Loucy (cell line): ENCODE measurements around the gene MRPS6.

ENCODE experiments used
- EZH2phosphoT487 ChIP-seq: fragments of 200-600 bp; IDR thresholded peaks from 2 replicates; pipeline ENCODE4 v1.6.1; 2018; ENCODE audit warnings: antibody characterized with exemption, mild to moderate bottlenecking, moderate library complexity, borderline replicate concordance
- TF ChIP-seq, protein P1 (sequence below): fragments of 200-600 bp; sonication (generic); conservative IDR thresholded peaks from 2 replicates; pipeline ENCODE4 v1.5.1; 2014; ENCODE audit warnings: mild to moderate bottlenecking, antibody characterized with exemption, low read length

- TF ChIP-seq, protein P1, sequence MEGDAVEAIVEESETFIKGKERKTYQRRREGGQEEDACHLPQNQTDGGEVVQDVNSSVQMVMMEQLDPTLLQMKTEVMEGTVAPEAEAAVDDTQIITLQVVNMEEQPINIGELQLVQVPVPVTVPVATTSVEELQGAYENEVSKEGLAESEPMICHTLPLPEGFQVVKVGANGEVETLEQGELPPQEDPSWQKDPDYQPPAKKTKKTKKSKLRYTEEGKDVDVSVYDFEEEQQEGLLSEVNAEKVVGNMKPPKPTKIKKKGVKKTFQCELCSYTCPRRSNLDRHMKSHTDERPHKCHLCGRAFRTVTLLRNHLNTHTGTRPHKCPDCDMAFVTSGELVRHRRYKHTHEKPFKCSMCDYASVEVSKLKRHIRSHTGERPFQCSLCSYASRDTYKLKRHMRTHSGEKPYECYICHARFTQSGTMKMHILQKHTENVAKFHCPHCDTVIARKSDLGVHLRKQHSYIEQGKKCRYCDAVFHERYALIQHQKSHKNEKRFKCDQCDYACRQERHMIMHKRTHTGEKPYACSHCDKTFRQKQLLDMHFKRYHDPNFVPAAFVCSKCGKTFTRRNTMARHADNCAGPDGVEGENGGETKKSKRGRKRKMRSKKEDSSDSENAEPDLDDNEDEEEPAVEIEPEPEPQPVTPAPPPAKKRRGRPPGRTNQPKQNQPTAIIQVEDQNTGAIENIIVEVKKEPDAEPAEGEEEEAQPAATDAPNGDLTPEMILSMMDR: no peak
- TF ChIP-seq EZH2phosphoT487: no peak
Measured at GRCh38 chr21:34130716-34130985, 57.3 kb downstream of the MRPS6 start.
